ENCODE measurements around the gene SGCG.

SGCG gene

DNA sequence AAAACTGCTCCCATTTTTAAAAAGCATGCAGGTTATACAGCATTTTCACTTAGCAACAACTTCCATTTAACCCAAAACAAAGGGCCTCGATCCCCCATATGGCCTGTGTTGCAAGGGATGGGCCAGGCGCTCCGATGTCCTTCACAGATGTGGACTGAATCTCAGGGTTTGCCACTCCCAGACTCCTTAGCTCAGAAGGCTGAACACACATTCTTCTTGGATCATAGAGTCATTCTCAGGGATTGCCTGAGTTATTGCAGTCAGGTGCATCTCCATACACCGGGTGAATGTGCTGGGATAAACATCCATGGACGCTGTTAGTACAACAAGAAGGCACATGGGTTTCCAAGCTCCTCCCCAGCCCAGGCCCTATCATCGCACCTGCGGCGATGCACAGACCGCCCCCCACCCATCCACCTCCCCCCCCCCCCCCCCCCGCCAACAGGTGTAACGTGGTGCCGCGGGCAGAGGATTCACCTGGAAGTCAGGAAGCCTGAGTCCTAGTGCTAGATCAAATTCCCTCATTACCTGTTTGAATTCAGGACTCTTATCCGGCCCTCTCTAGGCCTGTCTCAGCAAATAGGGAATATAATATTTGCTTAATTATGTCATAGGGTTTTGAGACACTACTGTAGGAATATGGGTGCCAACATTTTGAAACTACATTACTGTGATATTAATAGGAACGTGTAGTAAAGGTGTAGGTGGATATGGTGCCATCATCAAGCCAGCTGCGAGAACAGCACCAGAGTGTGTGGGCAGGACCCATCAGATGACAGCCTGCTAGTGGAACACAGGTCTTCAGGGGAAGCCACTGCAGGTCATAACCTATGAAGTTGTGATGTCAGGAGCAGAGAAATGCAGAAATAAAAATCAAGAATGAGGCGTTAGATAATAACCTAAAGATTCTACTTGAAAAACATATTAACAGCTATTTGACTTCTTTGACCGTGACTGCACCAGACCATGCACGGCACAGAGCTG lies 141.9 kb downstream of the SGCG start:
- H3K27ac ChIP-seq (ENCODE audit: insufficient read depth, low read depth, low read length, poor library complexity, severe bottlenecking) = no peak overlapping the region
- H3K36me3 ChIP-seq (ENCODE audit: control insufficient read depth, insufficient read depth, low read length) = no peaks in the 10 kb centered on the region
- H3K9me3 ChIP-seq (ENCODE audit: control insufficient read depth, low read length) = no peaks in the 10 kb centered on the region
- 96 to 97% methylated on average over 10 to 17 of the region's 19 CpGs for WGBS, 2 experiments
- no peak overlapping the region for H3K4me3 ChIP-seq (ENCODE audit: insufficient read depth, low read depth, low read length)
- no peaks in the 10 kb centered on the region for H3K27me3 ChIP-seq (ENCODE audit: control insufficient read depth, insufficient read depth, low read length, poor library complexity, severe bottlenecking)
- no peaks in the 10 kb centered on the region for H3K4me1 ChIP-seq (ENCODE audit: control insufficient read depth, insufficient read depth, low read length)

DNA sequence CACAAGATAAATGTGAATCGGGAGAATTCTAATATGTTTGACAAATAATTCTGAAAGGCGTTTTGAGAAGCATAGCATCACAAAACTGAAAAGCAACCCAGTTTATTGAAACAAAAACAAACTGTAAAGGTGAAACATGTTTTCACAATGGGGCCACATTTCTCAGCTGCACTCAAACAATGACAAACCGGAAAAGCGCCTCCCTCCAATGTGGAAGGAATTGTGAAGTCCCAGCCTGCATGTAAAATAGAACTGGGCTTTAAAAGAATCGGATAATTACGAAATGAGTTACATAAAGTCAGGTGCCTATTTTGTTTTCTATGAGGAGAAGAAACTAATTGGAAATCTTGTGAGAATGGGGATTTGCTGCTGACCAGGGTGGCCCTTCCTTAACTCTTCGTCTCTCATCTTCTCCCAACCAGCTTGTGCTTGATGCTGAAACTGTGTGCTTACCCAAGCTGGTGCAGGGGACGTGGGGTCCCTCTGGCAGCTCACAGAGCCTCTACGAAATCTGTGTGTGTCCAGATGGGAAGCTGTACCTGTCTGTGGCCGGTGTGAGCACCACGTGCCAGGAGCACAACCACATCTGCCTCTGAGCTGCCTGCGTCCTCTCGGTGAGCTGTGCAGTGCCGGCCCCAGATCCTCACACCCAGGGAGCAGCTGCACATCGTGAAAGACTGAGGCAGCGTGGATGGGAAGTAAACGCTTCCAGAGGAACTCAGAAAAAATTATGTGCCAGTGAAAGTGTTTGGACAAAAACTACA lies 143.3 kb downstream of the SGCG start:
- no peak overlapping the region for H3K27ac ChIP-seq (ENCODE audit: insufficient read depth, low read depth, low read length, poor library complexity, severe bottlenecking)
- no peaks in the 10 kb centered on the region for H3K27me3 ChIP-seq (ENCODE audit: control insufficient read depth, insufficient read depth, low read length, poor library complexity, severe bottlenecking)
- no peak overlapping the region for H3K4me3 ChIP-seq (ENCODE audit: insufficient read depth, low read depth, low read length)
- H3K4me1 ChIP-seq (ENCODE audit: control insufficient read depth, insufficient read depth, low read length) = no peaks in the 10 kb centered on the region
- H3K9me3 ChIP-seq (ENCODE audit: control insufficient read depth, low read length) = no peaks in the 10 kb centered on the region
- no peaks in the 10 kb centered on the region for H3K36me3 ChIP-seq (ENCODE audit: control insufficient read depth, insufficient read depth, low read length)
- WGBS, 2 experiments = 80 to 83% methylated on average over 17 of the region's 17 CpGs

DNA sequence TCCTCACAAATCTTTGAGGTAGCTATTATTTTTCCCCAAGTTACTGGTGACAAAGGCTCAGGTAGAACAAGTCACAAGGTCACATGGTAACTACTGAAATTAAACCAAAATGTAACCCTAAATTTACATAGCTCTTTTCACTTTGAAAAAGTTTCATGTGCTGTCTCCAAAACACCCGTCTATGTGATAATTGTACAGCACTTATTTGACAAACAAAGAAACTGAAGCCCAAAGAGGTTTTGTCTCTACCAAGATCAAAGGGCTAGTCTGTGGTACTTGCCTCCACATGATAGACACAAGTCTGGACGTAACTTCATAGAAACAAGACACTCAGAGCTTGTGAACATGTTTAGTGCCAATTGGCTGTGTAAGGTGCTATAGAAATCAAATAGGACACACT lies 144.4 kb downstream of the SGCG start:
- Histone ChIP-seq H3K4me1 (ENCODE audit: control insufficient read depth, insufficient read depth, low read length) (no peaks in the 10 kb centered on the region), H3K36me3 (ENCODE audit: control insufficient read depth, insufficient read depth, low read length) (peaks cover under 1% of the 10 kb centered on the region), H3K27ac (ENCODE audit: insufficient read depth, low read depth, low read length, poor library complexity, severe bottlenecking) (no peak overlapping the region), H3K4me3 (ENCODE audit: insufficient read depth, low read depth, low read length) (no peak overlapping the region), H3K9me3 (ENCODE audit: control insufficient read depth, low read length) (no peaks in the 10 kb centered on the region), H3K27me3 (ENCODE audit: control insufficient read depth, insufficient read depth, low read length, poor library complexity, severe bottlenecking) (no peaks in the 10 kb centered on the region)
- WGBS, 2 experiments = 91 to 95% methylated on average over 2 of the region's 2 CpGs

DNA sequence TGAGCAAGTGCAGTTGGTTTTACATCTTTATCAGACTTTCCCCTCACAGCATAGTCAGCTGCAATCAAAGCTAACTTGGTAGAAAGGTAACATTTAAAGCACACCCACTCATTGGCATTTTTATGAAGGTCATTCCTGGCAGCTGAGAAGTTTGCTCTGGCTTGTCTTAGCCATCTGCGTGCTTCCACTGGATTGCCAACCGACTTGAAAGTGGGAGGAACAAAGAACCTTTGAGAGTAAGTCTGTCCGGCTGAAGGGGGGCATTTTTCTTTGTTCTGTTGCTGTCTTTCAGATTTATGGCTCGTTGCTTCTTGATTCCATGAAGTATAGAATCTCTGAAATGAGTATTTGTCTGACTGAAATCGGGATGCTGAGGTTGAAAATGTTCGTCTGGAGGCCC lies 149.6 kb downstream of the SGCG start:
- 96% methylated on average over 6 of the region's 6 CpGs for WGBS, 2 experiments
- Histone ChIP-seq H3K4me1 (ENCODE audit: control insufficient read depth, insufficient read depth, low read length) (no peaks in the 10 kb centered on the region), H3K9me3 (ENCODE audit: control insufficient read depth, low read length) (no peaks in the 10 kb centered on the region), H3K36me3 (ENCODE audit: control insufficient read depth, insufficient read depth, low read length) (peaks cover 25% of the 10 kb centered on the region), H3K4me3 (ENCODE audit: insufficient read depth, low read depth, low read length) (no peak overlapping the region), H3K27me3 (ENCODE audit: control insufficient read depth, insufficient read depth, low read length, poor library complexity, severe bottlenecking) (no peaks in the 10 kb centered on the region), H3K27ac (ENCODE audit: insufficient read depth, low read depth, low read length, poor library complexity, severe bottlenecking) (no peak overlapping the region)

DNA sequence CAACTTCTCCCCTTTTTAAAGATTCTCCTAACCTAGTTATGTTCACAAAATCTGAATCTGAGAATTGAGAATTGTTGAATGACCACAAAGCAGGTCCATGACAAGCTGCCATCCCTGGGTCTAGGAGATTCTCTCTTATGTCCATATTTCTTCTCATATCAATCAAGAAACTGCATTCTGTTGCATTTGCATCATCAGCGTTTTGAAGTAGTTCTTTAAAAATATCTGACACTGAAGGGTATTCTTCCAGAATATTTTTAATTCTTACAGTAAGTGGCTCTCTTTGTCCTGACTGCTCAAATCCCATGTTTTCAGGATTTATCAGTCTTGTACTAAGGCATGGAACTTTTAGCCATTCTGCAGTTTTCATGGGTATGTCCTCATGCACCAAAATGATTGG lies 158.4 kb downstream of the SGCG start:
- Histone ChIP-seq H3K4me3 (ENCODE audit: insufficient read depth, low read depth, low read length) (no peak overlapping the region), H3K27ac (ENCODE audit: insufficient read depth, low read depth, low read length, poor library complexity, severe bottlenecking) (no peak overlapping the region), H3K27me3 (ENCODE audit: control insufficient read depth, insufficient read depth, low read length, poor library complexity, severe bottlenecking) (no peaks in the 10 kb centered on the region), H3K36me3 (ENCODE audit: control insufficient read depth, insufficient read depth, low read length) (peaks cover 53% of the 10 kb centered on the region), H3K4me1 (ENCODE audit: control insufficient read depth, insufficient read depth, low read length) (no peaks in the 10 kb centered on the region), H3K9me3 (ENCODE audit: control insufficient read depth, low read length) (peaks cover 2% of the 10 kb centered on the region)
- WGBS, 2 experiments = 87 to 100% methylated on average over 1 of the region's 1 CpG

DNA sequence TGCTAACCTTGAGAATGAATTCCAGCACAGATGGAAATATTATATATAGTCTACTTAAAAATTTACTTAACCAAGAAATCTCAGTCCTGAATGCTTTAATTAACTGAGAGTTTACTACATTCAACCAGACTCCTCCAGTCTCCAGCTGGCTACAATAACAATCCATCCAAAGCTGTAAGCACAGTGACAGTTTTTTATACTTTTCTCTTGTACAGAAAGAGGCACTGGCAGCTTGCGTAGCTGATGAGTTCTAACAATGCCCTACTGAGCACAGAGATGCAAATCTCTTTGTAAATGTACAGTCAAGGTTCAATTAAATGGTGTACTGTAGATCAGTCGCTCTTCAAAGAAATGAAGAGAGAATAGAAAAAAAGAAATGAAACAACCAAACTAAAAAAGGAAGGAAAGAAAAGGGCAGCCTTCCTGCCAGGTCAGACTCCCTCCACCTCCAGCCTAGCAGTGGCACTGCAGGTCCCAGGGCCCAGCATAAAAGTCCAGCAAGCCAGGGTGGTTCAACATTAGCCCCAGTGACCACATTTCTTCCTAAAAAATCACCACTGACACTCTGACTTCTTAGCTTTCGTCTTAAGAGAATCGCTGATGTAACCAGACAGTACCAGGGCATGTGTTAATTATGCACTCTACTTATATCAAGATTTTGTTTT lies 164.3 kb downstream of the SGCG start:
- peaks cover 37% of the 10 kb centered on the region for H3K36me3 ChIP-seq (ENCODE audit: control insufficient read depth, insufficient read depth, low read length)
- H3K27ac ChIP-seq (ENCODE audit: insufficient read depth, low read depth, low read length, poor library complexity, severe bottlenecking) = no peak overlapping the region
- no peaks in the 10 kb centered on the region for H3K27me3 ChIP-seq (ENCODE audit: control insufficient read depth, insufficient read depth, low read length, poor library complexity, severe bottlenecking)
- H3K4me3 ChIP-seq (ENCODE audit: insufficient read depth, low read depth, low read length) = no peak overlapping the region
- 91 to 94% methylated on average over 3 to 4 of the region's 4 CpGs for WGBS, 2 experiments
- H3K4me1 ChIP-seq (ENCODE audit: control insufficient read depth, insufficient read depth, low read length) = no peaks in the 10 kb centered on the region
- no peaks in the 10 kb centered on the region for H3K9me3 ChIP-seq (ENCODE audit: control insufficient read depth, low read length)

DNA sequence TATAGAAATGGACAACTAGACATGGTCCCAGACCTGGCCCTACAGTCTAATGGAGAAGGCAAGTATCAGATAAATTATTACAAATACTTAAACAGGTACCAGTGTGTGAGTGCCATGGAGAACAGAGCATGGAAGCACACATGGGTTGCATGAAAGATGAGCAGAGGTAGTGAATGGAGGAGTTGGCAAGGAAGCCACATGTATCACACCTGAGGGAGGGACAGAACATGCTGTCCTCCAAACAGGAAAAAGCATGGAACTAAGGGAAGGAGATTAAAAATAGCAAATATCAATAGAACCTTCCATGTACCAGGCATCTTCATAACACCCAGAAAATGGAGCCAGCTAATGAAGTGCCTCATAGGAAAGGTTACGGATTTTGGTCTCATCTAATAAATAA lies 166.8 kb downstream of the SGCG start:
- Histone ChIP-seq H3K27ac (ENCODE audit: insufficient read depth, low read depth, low read length, poor library complexity, severe bottlenecking) (no peak overlapping the region), H3K4me3 (ENCODE audit: insufficient read depth, low read depth, low read length) (no peak overlapping the region), H3K9me3 (ENCODE audit: control insufficient read depth, low read length) (no peaks in the 10 kb centered on the region), H3K27me3 (ENCODE audit: control insufficient read depth, insufficient read depth, low read length, poor library complexity, severe bottlenecking) (no peaks in the 10 kb centered on the region), H3K36me3 (ENCODE audit: control insufficient read depth, insufficient read depth, low read length) (peaks cover 16% of the 10 kb centered on the region), H3K4me1 (ENCODE audit: control insufficient read depth, insufficient read depth, low read length) (no peaks in the 10 kb centered on the region)
- WGBS, 2 experiments = 100% methylated on average over 1 of the region's 1 CpG; no CpG with 5 or more reads in 1 of the 2 experiments

DNA sequence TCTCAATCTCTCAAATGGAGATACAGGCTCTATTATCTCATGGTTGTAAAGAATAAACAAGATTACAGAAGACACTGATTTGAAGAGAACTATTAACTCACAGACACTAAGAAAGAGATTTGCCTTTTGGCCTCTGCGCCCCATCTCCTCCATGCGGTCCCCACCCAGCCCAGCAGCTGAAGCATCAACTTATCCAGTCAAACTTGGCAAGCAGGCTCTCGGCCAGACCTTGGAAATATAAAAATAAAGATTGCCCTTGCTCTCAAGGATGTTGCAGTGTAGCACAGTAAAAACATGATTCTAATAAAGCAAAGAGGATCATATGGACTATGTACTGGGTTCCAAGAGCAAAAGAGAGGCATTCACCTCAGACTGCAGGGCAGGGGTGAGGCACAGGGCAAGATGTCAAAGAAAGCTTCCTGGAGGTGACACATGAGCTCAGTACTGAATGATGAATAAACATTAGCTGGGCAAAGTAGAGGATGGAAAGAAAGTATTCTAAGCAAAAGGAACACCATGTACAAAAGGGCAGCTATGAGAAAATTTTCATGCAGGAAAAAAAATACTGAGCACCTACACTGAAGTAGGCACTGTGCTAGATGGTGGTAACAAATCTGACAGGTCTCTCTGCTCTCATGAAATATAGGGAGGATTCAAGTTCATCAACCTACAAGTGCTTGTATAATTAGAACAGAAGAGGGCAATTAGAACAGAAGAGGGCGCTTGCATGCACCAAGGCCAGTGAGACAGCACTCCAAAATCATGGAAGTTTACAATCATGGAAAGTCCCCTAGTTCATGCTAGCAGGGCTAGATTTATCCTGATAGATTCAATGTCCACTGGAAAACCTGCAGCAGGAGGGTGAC lies 167.7 kb downstream of the SGCG start:
- H3K4me3 ChIP-seq (ENCODE audit: insufficient read depth, low read depth, low read length) = no peak overlapping the region
- no peaks in the 10 kb centered on the region for H3K4me1 ChIP-seq (ENCODE audit: control insufficient read depth, insufficient read depth, low read length)
- peaks cover 10% of the 10 kb centered on the region for H3K36me3 ChIP-seq (ENCODE audit: control insufficient read depth, insufficient read depth, low read length)

DNA sequence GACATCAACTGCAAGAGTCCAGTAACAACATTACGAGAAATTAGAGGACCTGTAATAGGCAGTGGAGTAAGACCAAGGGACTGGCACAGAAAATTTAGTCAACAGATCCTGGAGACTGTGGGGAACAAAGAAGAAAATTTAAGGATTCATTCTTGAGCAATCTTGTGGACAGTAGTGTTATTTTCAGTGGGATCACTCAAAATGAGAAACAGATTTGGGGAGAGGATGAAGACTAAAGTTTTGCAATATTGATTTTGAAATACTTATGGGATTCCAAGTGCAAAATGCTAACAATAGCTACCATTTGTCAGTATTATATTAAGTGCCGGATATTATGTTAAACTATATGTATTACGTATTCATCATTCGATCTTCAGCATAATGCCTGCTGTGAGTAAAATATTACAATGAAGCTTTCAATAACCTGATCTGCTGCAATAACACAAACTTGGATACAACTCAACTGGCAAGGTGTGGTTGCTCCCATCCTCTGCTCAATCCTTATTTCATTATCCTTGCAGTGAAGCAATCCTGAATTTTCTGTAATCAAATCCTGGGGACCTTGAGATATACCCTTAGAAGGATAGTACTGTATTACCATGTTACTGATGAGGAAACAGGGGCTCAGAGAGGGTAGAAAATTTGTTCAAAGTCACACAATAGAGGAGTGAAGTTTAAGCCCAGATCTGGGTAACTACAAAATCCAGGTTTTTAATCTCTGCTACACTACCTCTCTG lies 168.6 kb downstream of the SGCG start:
- 96 to 99% methylated on average over 3 to 4 of the region's 4 CpGs for WGBS, 2 experiments
- Histone ChIP-seq H3K4me1 (ENCODE audit: control insufficient read depth, insufficient read depth, low read length) (no peaks in the 10 kb centered on the region), H3K27me3 (ENCODE audit: control insufficient read depth, insufficient read depth, low read length, poor library complexity, severe bottlenecking) (no peaks in the 10 kb centered on the region), H3K4me3 (ENCODE audit: insufficient read depth, low read depth, low read length) (no peak overlapping the region), H3K9me3 (ENCODE audit: control insufficient read depth, low read length) (no peaks in the 10 kb centered on the region), H3K27ac (ENCODE audit: insufficient read depth, low read depth, low read length, poor library complexity, severe bottlenecking) (no peak overlapping the region), H3K36me3 (ENCODE audit: control insufficient read depth, insufficient read depth, low read length) (peaks cover 11% of the 10 kb centered on the region)

More for the DNA sequence above, 167.7 kb downstream of the SGCG start:
- no peak overlapping the region for H3K27ac ChIP-seq (ENCODE audit: insufficient read depth, low read depth, low read length, poor library complexity, severe bottlenecking)
- no peaks in the 10 kb centered on the region for H3K27me3 ChIP-seq (ENCODE audit: control insufficient read depth, insufficient read depth, low read length, poor library complexity, severe bottlenecking)
- H3K9me3 ChIP-seq (ENCODE audit: control insufficient read depth, low read length) = no peaks in the 10 kb centered on the region
- 90 to 92% methylated on average over 4 of the region's 4 CpGs for WGBS, 2 experiments

Measured in ectodermal cell (in vitro differentiated cells).